Measurements from ENCODE around the gene RALGAPA2.

DNA sequence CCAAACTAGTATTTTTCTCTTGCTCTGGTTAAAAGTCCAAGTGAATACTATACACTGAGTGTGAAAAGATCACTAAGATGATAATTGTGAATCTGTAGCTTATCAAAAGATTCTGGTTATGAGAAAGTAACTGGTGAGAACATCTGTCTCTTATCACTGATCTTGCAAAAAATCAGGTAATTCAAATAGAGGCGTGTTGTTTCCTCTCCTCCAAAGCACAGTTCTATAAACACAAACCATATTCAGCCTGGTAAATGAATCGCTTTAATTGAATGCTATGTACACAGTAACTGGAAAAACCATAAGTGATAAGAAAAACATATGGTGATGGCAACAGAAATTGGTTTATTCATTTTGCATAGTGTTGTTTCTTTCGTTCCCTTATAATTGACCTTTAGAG, 161.0 kb downstream of the RALGAPA2 start:
- TF ChIP-seq, protein P1, sequence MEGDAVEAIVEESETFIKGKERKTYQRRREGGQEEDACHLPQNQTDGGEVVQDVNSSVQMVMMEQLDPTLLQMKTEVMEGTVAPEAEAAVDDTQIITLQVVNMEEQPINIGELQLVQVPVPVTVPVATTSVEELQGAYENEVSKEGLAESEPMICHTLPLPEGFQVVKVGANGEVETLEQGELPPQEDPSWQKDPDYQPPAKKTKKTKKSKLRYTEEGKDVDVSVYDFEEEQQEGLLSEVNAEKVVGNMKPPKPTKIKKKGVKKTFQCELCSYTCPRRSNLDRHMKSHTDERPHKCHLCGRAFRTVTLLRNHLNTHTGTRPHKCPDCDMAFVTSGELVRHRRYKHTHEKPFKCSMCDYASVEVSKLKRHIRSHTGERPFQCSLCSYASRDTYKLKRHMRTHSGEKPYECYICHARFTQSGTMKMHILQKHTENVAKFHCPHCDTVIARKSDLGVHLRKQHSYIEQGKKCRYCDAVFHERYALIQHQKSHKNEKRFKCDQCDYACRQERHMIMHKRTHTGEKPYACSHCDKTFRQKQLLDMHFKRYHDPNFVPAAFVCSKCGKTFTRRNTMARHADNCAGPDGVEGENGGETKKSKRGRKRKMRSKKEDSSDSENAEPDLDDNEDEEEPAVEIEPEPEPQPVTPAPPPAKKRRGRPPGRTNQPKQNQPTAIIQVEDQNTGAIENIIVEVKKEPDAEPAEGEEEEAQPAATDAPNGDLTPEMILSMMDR (IDR thresholded peaks at IDR 0.05): no peak
- no peak for TF ChIP-seq POLR2A (IDR thresholded peaks at IDR 0.05; ENCODE audit: low read depth)
- TF ChIP-seq POLR2AphosphoS5 (IDR thresholded peaks at IDR 0.05): no peak
- TF ChIP-seq EP300 (IDR thresholded peaks at IDR 0.05): no peak

Measured in esophagus muscularis mucosa (tissue), 4 donors.